GM23338 (cell line): Measurements from ENCODE around the gene JKAMP. TPM values are rescaled to one million over a fixed set of nuclear protein-coding genes. Genes with fewer than 3 reads are reported as not detected.

Source experiments
- ATAC-seq: fragments of 200-7000 bp; cut with Tn5 transposase; 3 replicates; pipeline ENCODE4 v1.9.1; 2020
- DNase-seq: peaks from one replicate; pipeline ENCODE4 v3.0.0-alpha.2; 2015; ENCODE audit warnings: low spot score
- H2AFZ ChIP-seq: fragments of 200-600 bp; sonication (generic); 2 replicates; pipeline ENCODE4 v1.8.0; 2016; ENCODE audit warnings: antibody characterized with exemption, mild to moderate bottlenecking, moderate library complexity
- H3F3A ChIP-seq: fragments of 200-600 bp; sonication (generic); replicated peaks from 2 replicates; pipeline ENCODE4 v1.8.0; 2017; ENCODE audit warnings: antibody characterized with exemption, mixed run types, low read depth
- H3K27ac ChIP-seq: fragments of 200-600 bp; sonication (generic); 2 replicates; pipeline ENCODE4 v1.6.1; 2016; ENCODE audit warnings: low read depth
- H3K27me3 ChIP-seq: fragments of 200-600 bp; sonication (generic); 2 replicates; pipeline ENCODE4 v1.8.0; 2016; ENCODE audit warnings: mild to moderate bottlenecking, mixed run types, moderate library complexity; ENCODE audit not compliant: insufficient read depth
- H3K36me3 ChIP-seq: fragments of 200-600 bp; sonication (generic); 2 replicates; pipeline ENCODE4 v1.8.0; 2016; ENCODE audit warnings: mild to moderate bottlenecking; ENCODE audit not compliant: insufficient read depth
- H3K4me1 ChIP-seq: fragments of 200-600 bp; sonication (generic); 2 replicates; pipeline ENCODE4 v1.8.0; 2016; ENCODE audit warnings: mild to moderate bottlenecking, moderate library complexity; ENCODE audit not compliant: insufficient read depth
- H3K4me2 ChIP-seq: fragments of 200-600 bp; sonication (generic); 2 replicates; pipeline ENCODE4 v1.7.1; 2017; ENCODE audit warnings: mixed run types
- H3K4me3 ChIP-seq: fragments of 200-600 bp; sonication (generic); 2 replicates; pipeline ENCODE4 v1.6.1; 2016; ENCODE audit warnings: mixed run types
- H3K79me2 ChIP-seq: fragments of 200-600 bp; sonication (generic); replicated peaks from 2 replicates; pipeline ENCODE4 v1.8.0; 2017; ENCODE audit warnings: mild to moderate bottlenecking; ENCODE audit not compliant: insufficient read depth
- H3K9me2 ChIP-seq: fragments of 200-600 bp; sonication (generic); 2 replicates; pipeline ENCODE4 v1.8.0; 2017; ENCODE audit not compliant: insufficient read depth
- H4K20me1 ChIP-seq: fragments of 200-600 bp; sonication (generic); replicated peaks from 2 replicates; pipeline ENCODE4 v1.8.0; 2017; ENCODE audit warnings: mild to moderate bottlenecking; ENCODE audit not compliant: insufficient read depth
- H3K27ac Mint-ChIP-seq: 2 replicates; pipeline ENCODE4 v1.8.0; 2020; ENCODE audit warnings: inconsistent platforms, mild to moderate bottlenecking, moderate library complexity, mixed read lengths
- H3K27me3 Mint-ChIP-seq: 3 replicates; pipeline ENCODE4 v1.8.0; 2022; ENCODE audit warnings: low read depth, mild to moderate bottlenecking, moderate library complexity, mixed read lengths, inconsistent platforms; ENCODE audit not compliant: insufficient read depth, poor library complexity
- H3K36me3 Mint-ChIP-seq: 3 replicates; pipeline ENCODE4 v1.8.0; 2021; ENCODE audit warnings: low read depth, mild to moderate bottlenecking, inconsistent platforms, moderate library complexity, mixed read lengths
- H3K4me1 Mint-ChIP-seq: 3 replicates; pipeline ENCODE4 v1.8.0; 2020; ENCODE audit warnings: mild to moderate bottlenecking, inconsistent platforms, mixed read lengths
- H3K4me3 Mint-ChIP-seq: 3 replicates; pipeline ENCODE4 v1.8.0; 2021; ENCODE audit warnings: moderate library complexity, mild to moderate bottlenecking, inconsistent platforms, mixed read lengths
- H3K9me3 Mint-ChIP-seq: 3 replicates; pipeline ENCODE4 v1.8.0; 2020; ENCODE audit warnings: moderate library complexity, mild to moderate bottlenecking, inconsistent platforms, mixed read lengths
- EZH2 ChIP-seq: fragments of 200-600 bp; sonication (generic); IDR thresholded peaks from one replicate; pipeline ENCODE4 v1.8.0; 2017; ENCODE audit warnings: antibody characterized with exemption, mild to moderate bottlenecking, low read depth; ENCODE audit not compliant: unreplicated experiment
- JUNB ChIP-seq: IDR thresholded peaks from one replicate; pipeline ENCODE4 v1.6.1; 2016; ENCODE audit warnings: antibody characterized with exemption; ENCODE audit not compliant: unreplicated experiment
- NANOG ChIP-seq: IDR thresholded peaks from 2 replicates; pipeline ENCODE4 v1.6.1; 2016; ENCODE audit warnings: antibody characterized with exemption, borderline replicate concordance
- STAT1 ChIP-seq: IDR thresholded peaks from one replicate; pipeline ENCODE4 v1.6.1; 2016; ENCODE audit warnings: antibody characterized with exemption; ENCODE audit not compliant: unreplicated experiment
- ZNF331 ChIP-seq: fragments of 250-450 bp; sonication (Bioruptor Pico); IDR thresholded peaks from 2 replicates; pipeline ENCODE4 v1.5.0; 2020; ENCODE audit warnings: low read depth, mild to moderate bottlenecking, moderate library complexity
- polyA plus RNA-seq: library from polyadenylated mRNA; unstranded; fragments of >200 nt; fragmentation: Nextera tagmentation; extraction: Ambion mirVana; gene quantifications from 2 replicates; pipeline ENCODE4 v1.2.1, GENCODE V29; 2016
- total RNA-seq: library from RNA; depleted of rRNA; stranded (reverse); fragments of >200 nt; shearing (Covaris generic); gene quantifications from 2 replicates; pipeline ENCODE4 v1.2.3, GENCODE V29; 2014
- TF ChIP-seq, protein P1 (sequence below): fragments of 250-450 bp; sonication (Bioruptor Pico); IDR thresholded peaks from 2 replicates; pipeline ENCODE4 v1.5.0; 2020; ENCODE audit warnings: mild to moderate bottlenecking, moderate library complexity
- TF ChIP-seq, protein P2 (sequence below), 2 experiments: fragments of 200-600 bp in 1 of 2; sonication (generic) in 1 of 2; conservative IDR thresholded peaks; 2 replicates each; pipeline versions ENCODE4 v1.5.1 to v1.6.1; 2016 to 2017; ENCODE audit warnings: antibody characterized with exemption in 2 of 2, low read depth in 2 of 2, mild to moderate bottlenecking in 2 of 2, moderate library complexity in 1 of 2

Gene JKAMP
- total and polyA plus RNA-seq, 2 experiments from 2014 or later: 31.6 to 66.8 TPM

DNA sequence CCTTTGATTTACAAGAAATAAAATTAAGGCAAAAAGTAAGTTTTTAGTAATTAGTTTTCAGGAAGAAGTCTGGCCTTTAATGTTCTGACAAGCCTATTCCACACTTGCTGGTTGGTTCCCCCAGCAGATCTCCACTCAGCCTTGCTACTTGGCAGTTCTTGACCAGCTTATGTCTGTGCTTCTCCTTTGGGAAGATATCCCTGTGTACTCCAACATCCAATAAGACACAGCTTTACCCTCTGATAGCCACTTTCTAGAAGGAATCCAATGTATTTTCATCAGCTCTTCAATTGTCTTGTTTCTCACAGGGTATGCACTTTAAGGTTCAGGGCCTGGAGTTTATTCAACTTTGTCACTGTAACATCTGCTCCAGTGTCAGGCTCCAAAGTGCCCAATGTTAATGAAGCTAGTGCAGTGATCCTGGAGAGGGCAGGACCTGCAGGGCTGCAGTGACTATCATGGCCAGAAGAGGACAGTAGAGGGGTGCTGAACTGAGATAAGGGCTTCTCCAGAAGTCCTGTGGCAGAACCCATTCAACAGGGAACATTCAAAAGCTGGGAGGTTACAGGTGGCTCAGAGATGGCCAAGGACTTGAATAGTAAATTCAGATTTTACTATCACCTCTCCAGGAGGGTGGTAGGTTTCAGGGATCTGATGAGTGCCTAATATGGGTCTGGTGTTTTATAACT lies 22.9 kb downstream of the JKAMP start:
- Histone ChIP-seq H3K4me1 (no peaks in the 10 kb centered on the region), H3K27ac (no peak overlapping the region), H2AFZ (no peak overlapping the region), H3K4me3 (no peak overlapping the region), H3K36me3 (peaks cover 5% of the 10 kb centered on the region; the same call in 1 of the 2 replicates), H3K9me2 (no peaks in the 10 kb centered on the region), H4K20me1 (no peaks in the 10 kb centered on the region), H3F3A (no peaks in the 10 kb centered on the region), H3K79me2 (no peaks in the 10 kb centered on the region), H3K27me3 (no peaks in the 10 kb centered on the region), H3K4me2 (no peak overlapping the region)
- Mint-ChIP-seq H3K36me3 (peaks cover 9% of the 10 kb centered on the region; the same call in 2 of the 3 replicates), H3K27me3 (no peaks in the 10 kb centered on the region), H3K4me1 (peaks cover 9% of the 10 kb centered on the region; the same call in 2 of the 3 replicates), H3K9me3 (peaks cover 4% of the 10 kb centered on the region; the same call in 2 of the 3 replicates), H3K4me3 (no peak overlapping the region), H3K27ac (no peak overlapping the region)
- DNase-seq (peak; percentile 90), ATAC-seq (peak; percentile 97)
- TF ChIP-seq, protein P1, sequence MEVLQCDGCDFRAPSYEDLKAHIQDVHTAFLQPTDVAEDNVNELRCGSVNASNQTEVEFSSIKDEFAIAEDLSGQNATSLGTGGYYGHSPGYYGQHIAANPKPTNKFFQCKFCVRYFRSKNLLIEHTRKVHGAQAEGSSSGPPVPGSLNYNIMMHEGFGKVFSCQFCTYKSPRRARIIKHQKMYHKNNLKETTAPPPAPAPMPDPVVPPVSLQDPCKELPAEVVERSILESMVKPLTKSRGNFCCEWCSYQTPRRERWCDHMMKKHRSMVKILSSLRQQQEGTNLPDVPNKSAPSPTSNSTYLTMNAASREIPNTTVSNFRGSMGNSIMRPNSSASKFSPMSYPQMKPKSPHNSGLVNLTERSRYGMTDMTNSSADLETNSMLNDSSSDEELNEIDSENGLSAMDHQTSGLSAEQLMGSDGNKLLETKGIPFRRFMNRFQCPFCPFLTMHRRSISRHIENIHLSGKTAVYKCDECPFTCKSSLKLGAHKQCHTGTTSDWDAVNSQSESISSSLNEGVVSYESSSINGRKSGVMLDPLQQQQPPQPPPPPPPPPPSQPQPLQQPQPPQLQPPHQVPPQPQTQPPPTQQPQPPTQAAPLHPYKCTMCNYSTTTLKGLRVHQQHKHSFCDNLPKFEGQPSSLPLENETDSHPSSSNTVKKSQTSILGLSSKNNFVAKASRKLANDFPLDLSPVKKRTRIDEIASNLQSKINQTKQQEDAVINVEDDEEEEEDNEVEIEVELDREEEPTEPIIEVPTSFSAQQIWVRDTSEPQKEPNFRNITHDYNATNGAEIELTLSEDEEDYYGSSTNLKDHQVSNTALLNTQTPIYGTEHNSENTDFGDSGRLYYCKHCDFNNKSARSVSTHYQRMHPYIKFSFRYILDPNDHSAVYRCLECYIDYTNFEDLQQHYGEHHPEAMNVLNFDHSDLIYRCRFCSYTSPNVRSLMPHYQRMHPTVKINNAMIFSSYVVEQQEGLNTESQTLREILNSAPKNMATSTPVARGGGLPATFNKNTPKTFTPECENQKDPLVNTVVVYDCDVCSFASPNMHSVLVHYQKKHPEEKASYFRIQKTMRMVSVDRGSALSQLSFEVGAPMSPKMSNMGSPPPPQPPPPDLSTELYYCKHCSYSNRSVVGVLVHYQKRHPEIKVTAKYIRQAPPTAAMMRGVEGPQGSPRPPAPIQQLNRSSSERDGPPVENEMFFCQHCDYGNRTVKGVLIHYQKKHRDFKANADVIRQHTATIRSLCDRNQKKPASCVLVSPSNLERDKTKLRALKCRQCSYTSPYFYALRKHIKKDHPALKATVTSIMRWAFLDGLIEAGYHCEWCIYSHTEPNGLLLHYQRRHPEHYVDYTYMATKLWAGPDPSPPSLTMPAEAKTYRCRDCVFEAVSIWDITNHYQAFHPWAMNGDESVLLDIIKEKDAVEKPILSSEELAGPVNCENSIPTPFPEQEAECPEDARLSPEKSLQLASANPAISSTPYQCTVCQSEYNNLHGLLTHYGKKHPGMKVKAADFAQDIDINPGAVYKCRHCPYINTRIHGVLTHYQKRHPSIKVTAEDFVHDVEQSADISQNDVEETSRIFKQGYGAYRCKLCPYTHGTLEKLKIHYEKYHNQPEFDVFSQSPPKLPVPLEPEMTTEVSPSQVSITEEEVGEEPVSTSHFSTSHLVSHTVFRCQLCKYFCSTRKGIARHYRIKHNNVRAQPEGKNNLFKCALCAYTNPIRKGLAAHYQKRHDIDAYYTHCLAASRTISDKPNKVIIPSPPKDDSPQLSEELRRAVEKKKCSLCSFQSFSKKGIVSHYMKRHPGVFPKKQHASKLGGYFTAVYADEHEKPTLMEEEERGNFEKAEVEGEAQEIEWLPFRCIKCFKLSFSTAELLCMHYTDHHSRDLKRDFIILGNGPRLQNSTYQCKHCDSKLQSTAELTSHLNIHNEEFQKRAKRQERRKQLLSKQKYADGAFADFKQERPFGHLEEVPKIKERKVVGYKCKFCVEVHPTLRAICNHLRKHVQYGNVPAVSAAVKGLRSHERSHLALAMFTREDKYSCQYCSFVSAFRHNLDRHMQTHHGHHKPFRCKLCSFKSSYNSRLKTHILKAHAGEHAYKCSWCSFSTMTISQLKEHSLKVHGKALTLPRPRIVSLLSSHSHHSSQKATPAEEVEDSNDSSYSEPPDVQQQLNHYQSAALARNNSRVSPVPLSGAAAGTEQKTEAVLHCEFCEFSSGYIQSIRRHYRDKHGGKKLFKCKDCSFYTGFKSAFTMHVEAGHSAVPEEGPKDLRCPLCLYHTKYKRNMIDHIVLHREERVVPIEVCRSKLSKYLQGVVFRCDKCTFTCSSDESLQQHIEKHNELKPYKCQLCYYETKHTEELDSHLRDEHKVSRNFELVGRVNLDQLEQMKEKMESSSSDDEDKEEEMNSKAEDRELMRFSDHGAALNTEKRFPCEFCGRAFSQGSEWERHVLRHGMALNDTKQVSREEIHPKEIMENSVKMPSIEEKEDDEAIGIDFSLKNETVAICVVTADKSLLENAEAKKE: peak; percentile 49; the same call in 1 of the 2 replicates
- TF ChIP-seq JUNB: no peak
- TF ChIP-seq EZH2: no peak
- TF ChIP-seq ZNF331 (CRISPR knock-in tag): no peak
- TF ChIP-seq STAT1: no peak
- TF ChIP-seq NANOG: no peak
- TF ChIP-seq, protein P2, sequence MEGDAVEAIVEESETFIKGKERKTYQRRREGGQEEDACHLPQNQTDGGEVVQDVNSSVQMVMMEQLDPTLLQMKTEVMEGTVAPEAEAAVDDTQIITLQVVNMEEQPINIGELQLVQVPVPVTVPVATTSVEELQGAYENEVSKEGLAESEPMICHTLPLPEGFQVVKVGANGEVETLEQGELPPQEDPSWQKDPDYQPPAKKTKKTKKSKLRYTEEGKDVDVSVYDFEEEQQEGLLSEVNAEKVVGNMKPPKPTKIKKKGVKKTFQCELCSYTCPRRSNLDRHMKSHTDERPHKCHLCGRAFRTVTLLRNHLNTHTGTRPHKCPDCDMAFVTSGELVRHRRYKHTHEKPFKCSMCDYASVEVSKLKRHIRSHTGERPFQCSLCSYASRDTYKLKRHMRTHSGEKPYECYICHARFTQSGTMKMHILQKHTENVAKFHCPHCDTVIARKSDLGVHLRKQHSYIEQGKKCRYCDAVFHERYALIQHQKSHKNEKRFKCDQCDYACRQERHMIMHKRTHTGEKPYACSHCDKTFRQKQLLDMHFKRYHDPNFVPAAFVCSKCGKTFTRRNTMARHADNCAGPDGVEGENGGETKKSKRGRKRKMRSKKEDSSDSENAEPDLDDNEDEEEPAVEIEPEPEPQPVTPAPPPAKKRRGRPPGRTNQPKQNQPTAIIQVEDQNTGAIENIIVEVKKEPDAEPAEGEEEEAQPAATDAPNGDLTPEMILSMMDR (conservative IDR thresholded peaks at IDR 0.05; ENCODE audit: low read depth in 2 of 2): peak; percentile 94 to 96
